Erythroblast (primary cell): ENCODE measurements around the gene ATP1A4.

Experiments
- GATA1 ChIP-seq: IDR thresholded peaks from 2 replicates; pipeline ENCODE4 v1.6.1; 2011; ENCODE audit warnings: low read depth, mild to moderate bottlenecking, control low read depth, low read length, moderate library complexity
- POLR2A ChIP-seq: IDR thresholded peaks from 2 replicates; pipeline ENCODE4 v1.6.1; 2011; ENCODE audit warnings: mild to moderate bottlenecking, low read length

- no peak for TF ChIP-seq POLR2A
- no peak for TF ChIP-seq GATA1
These were observed 73.2 kb downstream of the ATP1A4 start for GRCh38 chr1:160224606-160225005.
